Erythroblast (primary cell): Measurements from ENCODE around the gene DOCK11.

ENCODE experiments used
- GATA1 ChIP-seq: IDR thresholded peaks from 2 replicates; pipeline ENCODE4 v1.6.1; 2011; ENCODE audit warnings: low read depth, mild to moderate bottlenecking, control low read depth, low read length, moderate library complexity
- POLR2A ChIP-seq: IDR thresholded peaks from 2 replicates; pipeline ENCODE4 v1.6.1; 2011; ENCODE audit warnings: mild to moderate bottlenecking, low read length

- TF ChIP-seq POLR2A (no peak), GATA1 (no peak)
These were observed 131.6 kb downstream of the DOCK11 start for GRCh38 chrX:118627084-118627758.
